ENCODE measurements around the gene LCP2.

The LCP2 gene

DNA sequence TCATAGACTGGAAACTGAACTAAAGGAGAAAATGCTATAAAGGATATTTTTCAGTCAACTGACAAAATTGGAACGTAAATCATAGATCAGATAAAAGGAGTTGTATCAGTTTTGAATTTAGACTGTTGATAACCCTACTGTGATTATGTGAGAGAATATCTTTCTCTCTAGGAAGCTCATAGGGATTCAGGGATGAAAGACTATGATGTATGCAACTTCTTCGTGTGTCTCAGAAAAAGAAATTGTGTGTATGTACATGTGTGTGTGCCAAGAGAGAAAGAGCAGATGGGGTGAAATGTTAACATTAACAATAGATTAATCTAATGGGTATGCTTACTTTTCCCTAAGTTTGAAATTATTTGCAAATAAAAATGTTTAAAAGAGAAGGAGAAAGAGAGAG, 95.5 kb downstream of the LCP2 start:
- no peak for DNase-seq

DNA sequence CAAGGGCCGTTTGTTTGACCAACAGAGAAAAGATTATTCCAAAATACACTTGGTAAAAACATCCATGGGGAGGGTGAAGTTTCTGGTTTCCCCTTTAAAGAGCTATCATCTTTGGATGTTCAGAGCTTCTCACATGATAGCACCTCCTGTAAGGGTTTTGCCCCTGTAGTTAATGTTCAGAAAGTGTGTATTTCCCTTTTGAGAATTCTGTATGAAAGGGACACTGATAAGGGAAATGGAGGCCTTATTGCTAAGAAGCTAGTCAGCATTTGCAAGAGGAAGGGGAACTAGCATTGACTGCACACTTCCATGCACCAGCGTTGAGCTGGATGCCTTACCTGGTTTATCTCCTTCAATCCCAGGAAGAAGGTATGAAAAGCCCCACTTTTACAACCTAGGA, 96.3 kb downstream of the LCP2 start:
- no peak for DNase-seq

DNA sequence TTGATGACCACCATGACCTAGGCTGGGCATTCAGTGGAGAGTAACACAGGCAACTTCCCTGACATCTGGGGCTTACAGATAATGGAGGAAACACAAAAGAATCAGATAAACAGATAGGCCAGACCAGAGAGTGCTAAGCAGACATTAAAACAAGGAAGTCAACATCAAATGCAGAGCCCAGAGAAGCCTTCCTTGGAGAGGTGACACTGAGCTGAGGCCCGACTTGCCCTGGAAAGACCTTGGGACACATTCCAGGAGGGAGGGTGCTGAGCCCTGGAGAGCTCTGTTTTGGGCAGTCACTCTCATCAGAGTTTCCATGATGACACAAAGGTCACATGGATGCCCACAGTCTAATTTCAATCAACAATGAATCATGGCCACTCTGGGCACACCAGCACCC, 96.7 kb downstream of the LCP2 start:
- DNase-seq: no peak

Measured in DMS153 (cell line).